CD4-positive, alpha-beta T cell (primary cell): Measurements from ENCODE around the gene AFDN. TPM values are rescaled to one million over a fixed set of nuclear protein-coding genes. Genes with fewer than 3 reads are reported as not detected.

ENCODE experiments used
- ATAC-seq: fragments of 200-7000 bp; cut with Tn5 transposase; one replicate; pipeline ENCODE4 v1.10.0; 2022; ENCODE audit warnings: mild to moderate bottlenecking; ENCODE audit not compliant: poor library complexity
- CTCF ChIA-PET: fragments of 350-600 bp; sonication (Branson Sonifier 250); formaldehyde crosslinking; loops from one replicate; lab custom pipeline; 2021; ENCODE audit warnings: antibody characterized with exemption, inconsistent platforms; lab: Charles Lee
- POLR2A ChIA-PET: fragments of 350-600 bp; sonication (Branson Sonifier 250); formaldehyde crosslinking; loops from one replicate; lab custom pipeline; 2021; ENCODE audit warnings: antibody characterized with exemption, inconsistent platforms; lab: Charles Lee
- DNase-seq, 14 experiments: peaks; one replicate each; pipeline ENCODE4 v3.0.0-alpha.2; 2013 to 2020; ENCODE audit warnings: mixed read lengths in 2 of 14
- H3K27ac ChIP-seq, 2 donors: one replicate each; pipeline versions ENCODE4 v1.5.1 to v1.7.0; 2013; ENCODE audit warnings: low read length in 2 of 2, low read depth in 1 of 2, mild to moderate bottlenecking in 1 of 2
- H3K27me3 ChIP-seq, 2 experiments: 1 replicate in 1 of 2; 2 replicates in 1 of 2; pipeline versions ENCODE4 v1.6.1 to v1.7.0; 2013; ENCODE audit warnings: low read length in 2 of 2, control low read depth in 1 of 2, mild to moderate bottlenecking in 1 of 2, moderate library complexity in 1 of 2; ENCODE audit not compliant: insufficient read depth in 2 of 2, control insufficient read depth in 1 of 2
- H3K36me3 ChIP-seq: one replicate; pipeline ENCODE4 v1.6.1; 2013; ENCODE audit warnings: low read length, control low read depth; ENCODE audit not compliant: insufficient read depth
- H3K4me1 ChIP-seq: one replicate; pipeline ENCODE4 v1.6.1; 2013; ENCODE audit warnings: low read length, control low read depth; ENCODE audit not compliant: insufficient read depth
- H3K4me3 ChIP-seq: one replicate; pipeline ENCODE4 v1.5.1; 2013; ENCODE audit warnings: mild to moderate bottlenecking, low read length, moderate library complexity
- H3K9me3 ChIP-seq, 2 experiments: 1 replicate in 1 of 2; 2 replicates in 1 of 2; pipeline versions ENCODE4 v1.6.1 to v1.7.0; 2013; ENCODE audit warnings: low read length in 2 of 2, mild to moderate bottlenecking in 2 of 2, control low read depth in 1 of 2, moderate library complexity in 1 of 2; ENCODE audit not compliant: control insufficient read depth in 1 of 2, insufficient read depth in 1 of 2
- H3K27ac Mint-ChIP-seq: one replicate; pipeline ENCODE4 v1.8.0; 2020; ENCODE audit warnings: mixed read lengths
- H3K27me3 Mint-ChIP-seq: one replicate; pipeline ENCODE4 v1.8.0; 2021; ENCODE audit warnings: mixed read lengths
- H3K36me3 Mint-ChIP-seq: one replicate; pipeline ENCODE4 v1.8.0; 2021; ENCODE audit warnings: low read depth, mixed read lengths
- H3K4me1 Mint-ChIP-seq: one replicate; pipeline ENCODE4 v1.8.0; 2021; ENCODE audit warnings: low read depth, mixed read lengths
- H3K4me3 Mint-ChIP-seq: one replicate; pipeline ENCODE4 v1.8.0; 2020; ENCODE audit warnings: mild to moderate bottlenecking, mixed read lengths
- H3K9me3 Mint-ChIP-seq: one replicate; pipeline ENCODE4 v1.8.0; 2020; ENCODE audit warnings: mixed read lengths
- intact Hi-C, 2 experiments: fragments of 100-400 bp; cut with DNase I in 1 of 2; cut with micrococcal nuclease in 1 of 2; formaldehyde crosslinking; loops; one replicate each; pipeline versions ENCODE4 v1.15.1 to v1.9.0; 2023 to 2025; cut with DNase I, micrococcal nuclease
- total RNA-seq, 174 experiments: library from RNA in 2 of 174; stranded (reverse) in 2 of 174; gene quantifications; one replicate each; pipeline ENCODE4 v1.2.3 and lab custom pipeline; 2021 to 2026
- TF ChIP-seq, protein P1 (sequence below): fragments of 200-600 bp; IDR thresholded peaks from one replicate; pipeline ENCODE4 v1.8.0; 2022; ENCODE audit warnings: antibody characterized with exemption, mild to moderate bottlenecking

Gene AFDN
- total RNA-seq, 2 experiments from 2014 or later, result 9.1 to 10.2 TPM

DNA sequence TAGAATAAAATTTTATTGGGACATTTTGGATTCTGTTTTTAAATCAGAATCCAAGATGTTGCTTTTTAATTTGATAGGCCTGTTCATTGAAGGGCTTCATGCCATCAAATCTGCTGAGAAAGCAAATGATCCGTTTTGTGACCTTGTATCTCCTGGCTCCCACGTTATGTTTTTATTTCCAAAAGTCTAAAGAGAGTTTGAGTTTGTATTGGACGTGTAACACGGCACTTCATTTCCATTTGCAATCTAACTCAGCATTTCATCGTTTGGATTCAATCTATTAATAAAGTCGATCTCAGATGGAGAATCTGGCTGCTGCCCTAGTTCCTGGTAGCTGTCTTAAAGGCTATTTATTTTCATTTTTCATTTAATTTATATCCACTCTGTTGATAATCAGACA is 187.7 kb downstream of the AFDN start:
- no peak for DNase-seq
- H3K36me3 ChIP-seq, result no peaks in the 10 kb centered on the region
- intact Hi-C loops, result no loop called here
- ChIA-PET CTCF (no interaction called here), POLR2A (no interaction called here)
- peaks cover 14% of the 10 kb centered on the region for H3K27me3 Mint-ChIP-seq
- H3K4me1 ChIP-seq, result no peaks in the 10 kb centered on the region
- H3K9me3 Mint-ChIP-seq, result peaks cover 21% of the 10 kb centered on the region
- H3K27ac Mint-ChIP-seq, result no peak overlapping the region
- ATAC-seq, result no peak
- no peaks in the 10 kb centered on the region for H3K4me1 Mint-ChIP-seq
- no peak overlapping the region for H3K27ac ChIP-seq
- H3K27me3 ChIP-seq, result no peaks in the 10 kb centered on the region
- H3K4me3 ChIP-seq, result no peak overlapping the region
- TF ChIP-seq, protein P1, sequence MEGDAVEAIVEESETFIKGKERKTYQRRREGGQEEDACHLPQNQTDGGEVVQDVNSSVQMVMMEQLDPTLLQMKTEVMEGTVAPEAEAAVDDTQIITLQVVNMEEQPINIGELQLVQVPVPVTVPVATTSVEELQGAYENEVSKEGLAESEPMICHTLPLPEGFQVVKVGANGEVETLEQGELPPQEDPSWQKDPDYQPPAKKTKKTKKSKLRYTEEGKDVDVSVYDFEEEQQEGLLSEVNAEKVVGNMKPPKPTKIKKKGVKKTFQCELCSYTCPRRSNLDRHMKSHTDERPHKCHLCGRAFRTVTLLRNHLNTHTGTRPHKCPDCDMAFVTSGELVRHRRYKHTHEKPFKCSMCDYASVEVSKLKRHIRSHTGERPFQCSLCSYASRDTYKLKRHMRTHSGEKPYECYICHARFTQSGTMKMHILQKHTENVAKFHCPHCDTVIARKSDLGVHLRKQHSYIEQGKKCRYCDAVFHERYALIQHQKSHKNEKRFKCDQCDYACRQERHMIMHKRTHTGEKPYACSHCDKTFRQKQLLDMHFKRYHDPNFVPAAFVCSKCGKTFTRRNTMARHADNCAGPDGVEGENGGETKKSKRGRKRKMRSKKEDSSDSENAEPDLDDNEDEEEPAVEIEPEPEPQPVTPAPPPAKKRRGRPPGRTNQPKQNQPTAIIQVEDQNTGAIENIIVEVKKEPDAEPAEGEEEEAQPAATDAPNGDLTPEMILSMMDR, result no peak
- peaks cover 4% of the 10 kb centered on the region for H3K36me3 Mint-ChIP-seq
- H3K4me3 Mint-ChIP-seq, result no peak overlapping the region
- peaks cover 24 to 33% of the 10 kb centered on the region in 2 experiments for H3K9me3 ChIP-seq

DNA sequence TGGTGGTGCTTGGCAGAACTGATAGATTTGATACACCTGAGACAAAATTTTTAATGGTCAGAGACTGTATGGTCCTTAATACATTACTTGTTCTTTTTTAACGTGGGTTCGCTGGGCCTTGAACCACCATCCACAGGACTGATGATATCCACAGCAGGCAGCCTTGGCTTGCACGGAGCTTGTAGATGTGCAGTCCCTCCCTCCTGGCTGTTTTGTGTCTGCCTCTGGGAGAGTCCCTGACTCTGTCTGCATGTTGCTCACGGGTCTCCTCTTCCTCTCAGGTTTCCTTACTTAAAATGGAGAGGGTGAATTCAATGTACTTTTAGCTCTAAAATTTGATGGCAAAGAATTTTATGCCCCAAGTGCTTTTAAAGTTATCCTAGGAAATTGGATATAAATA is 188.3 kb downstream of the AFDN start:
- DNase-seq, result no peak
- Histone ChIP-seq H3K4me3 (no peak overlapping the region), H3K4me1 (no peaks in the 10 kb centered on the region), H3K9me3 (peaks cover 24 to 33% of the 10 kb centered on the region in 2 experiments), H3K27me3 (no peaks in the 10 kb centered on the region), H3K27ac (no peak overlapping the region), H3K36me3 (no peaks in the 10 kb centered on the region)
- CTCF ChIA-PET, result no interaction called here
- intact Hi-C loops, result no loop called here
- Mint-ChIP-seq H3K27ac (no peak overlapping the region), H3K36me3 (peaks cover 4% of the 10 kb centered on the region), H3K27me3 (peaks cover 14% of the 10 kb centered on the region), H3K9me3 (peaks cover 21% of the 10 kb centered on the region), H3K4me3 (no peak overlapping the region), H3K4me1 (no peaks in the 10 kb centered on the region)
- no peak for ATAC-seq
- POLR2A ChIA-PET, result no interaction called here
- TF ChIP-seq, protein P1, result no peak

DNA sequence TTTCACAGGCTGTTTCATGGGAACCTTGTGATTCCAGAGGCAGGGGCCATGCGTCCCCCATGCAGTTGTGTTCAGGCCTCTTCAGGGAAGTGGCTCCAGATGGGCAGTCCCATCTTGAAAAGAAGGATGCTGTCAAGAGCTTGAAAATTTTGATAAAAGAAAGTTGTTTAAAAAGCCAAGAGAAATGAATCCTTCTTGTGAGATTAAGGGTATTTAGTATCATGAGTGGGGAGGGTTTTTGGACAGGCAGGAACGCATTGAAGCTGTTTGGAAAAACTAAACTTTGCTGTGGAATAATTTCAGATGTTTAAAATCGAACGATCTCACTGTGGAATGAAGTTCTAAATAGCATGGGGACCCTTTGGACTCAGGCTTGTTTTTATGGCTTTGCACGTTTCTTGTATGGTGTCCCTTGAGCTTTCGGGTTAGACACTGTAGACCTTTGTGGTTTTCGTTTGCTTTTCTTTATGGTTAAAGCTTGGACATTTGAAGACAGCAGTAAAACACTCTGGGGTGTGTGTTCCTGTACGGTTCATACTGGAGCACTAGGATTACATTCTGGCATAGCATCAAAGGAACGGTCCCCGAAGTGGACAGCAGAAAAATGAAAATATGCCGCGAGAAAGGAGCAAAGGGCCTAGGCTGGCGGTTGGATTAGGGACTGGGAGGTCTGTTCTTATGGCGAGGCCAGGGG is 188.9 kb downstream of the AFDN start:
- POLR2A ChIA-PET, result no interaction called here
- no peak overlapping the region for H3K27ac Mint-ChIP-seq

More for the DNA sequence above, 188.9 kb downstream of the AFDN start:
- TF ChIP-seq, protein P1, result no peak
- Mint-ChIP-seq H3K4me1 (no peaks in the 10 kb centered on the region), H3K9me3 (peaks cover 17% of the 10 kb centered on the region), H3K27me3 (peaks cover 14% of the 10 kb centered on the region), H3K36me3 (peaks cover 4% of the 10 kb centered on the region), H3K4me3 (no peak overlapping the region)
- H3K4me3 ChIP-seq, result no peak overlapping the region
- peaks cover 22 to 33% of the 10 kb centered on the region in 2 experiments for H3K9me3 ChIP-seq
- intact Hi-C loops, result no loop called here
- H3K4me1 ChIP-seq, result no peaks in the 10 kb centered on the region
- H3K27me3 ChIP-seq, result no peaks in the 10 kb centered on the region
- ATAC-seq, result no peak
- no peak for DNase-seq
- CTCF ChIA-PET, result no interaction called here
- no peaks in the 10 kb centered on the region for H3K36me3 ChIP-seq
- no peak overlapping the region for H3K27ac ChIP-seq
